HL-60 (cell line): Measurements from ENCODE around the gene APMAP.

Experiments used
- DNase-seq, 2 experiments: peaks; one replicate each; pipeline ENCODE4 v3.0.0-alpha.2; 2010 to 2020; ENCODE audit warnings: low read depth in 1 of 2, low spot score in 1 of 2
- H3K27ac ChIP-seq: fragments of 250-450 bp; sonication (Bioruptor Pico); replicated peaks from 2 replicates; pipeline ENCODE4 v1.5.1; 2020; ENCODE audit warnings: mild to moderate bottlenecking, moderate library complexity
- H3K27me3 ChIP-seq: fragments of 250-450 bp; sonication (Bioruptor Pico); 2 replicates; pipeline ENCODE4 v1.5.1; 2021; ENCODE audit warnings: mild to moderate bottlenecking, moderate library complexity; ENCODE audit not compliant: insufficient read depth, poor library complexity, severe bottlenecking
- H3K4me3 ChIP-seq: replicated peaks from 2 replicates; pipeline ENCODE4 v1.5.1; 2011; ENCODE audit warnings: mild to moderate bottlenecking, control low read depth, low read length; ENCODE audit not compliant: insufficient read depth
- GABPA ChIP-seq: IDR thresholded peaks from 2 replicates; pipeline ENCODE4 v1.6.1; 2012; ENCODE audit warnings: low read depth
- POLR2AphosphoS5 ChIP-seq: IDR thresholded peaks from 2 replicates; pipeline ENCODE4 v1.6.1; 2012; ENCODE audit warnings: low read depth
- SPI1 ChIP-seq: IDR thresholded peaks from 2 replicates; pipeline ENCODE4 v1.6.1; 2012; ENCODE audit warnings: low read depth, mild to moderate bottlenecking, borderline replicate concordance
- TF ChIP-seq, protein P1 (sequence below): IDR thresholded peaks from 2 replicates; pipeline ENCODE4 v1.6.1; 2012; ENCODE audit warnings: low read depth; ENCODE audit not compliant: insufficient replicate concordance
- TF ChIP-seq, protein P2 (sequence below): IDR thresholded peaks from one replicate; pipeline ENCODE4 v1.5.1; 2011; ENCODE audit warnings: low read length, control low read depth, inconsistent platforms; ENCODE audit not compliant: insufficient read depth

APMAP gene

DNA sequence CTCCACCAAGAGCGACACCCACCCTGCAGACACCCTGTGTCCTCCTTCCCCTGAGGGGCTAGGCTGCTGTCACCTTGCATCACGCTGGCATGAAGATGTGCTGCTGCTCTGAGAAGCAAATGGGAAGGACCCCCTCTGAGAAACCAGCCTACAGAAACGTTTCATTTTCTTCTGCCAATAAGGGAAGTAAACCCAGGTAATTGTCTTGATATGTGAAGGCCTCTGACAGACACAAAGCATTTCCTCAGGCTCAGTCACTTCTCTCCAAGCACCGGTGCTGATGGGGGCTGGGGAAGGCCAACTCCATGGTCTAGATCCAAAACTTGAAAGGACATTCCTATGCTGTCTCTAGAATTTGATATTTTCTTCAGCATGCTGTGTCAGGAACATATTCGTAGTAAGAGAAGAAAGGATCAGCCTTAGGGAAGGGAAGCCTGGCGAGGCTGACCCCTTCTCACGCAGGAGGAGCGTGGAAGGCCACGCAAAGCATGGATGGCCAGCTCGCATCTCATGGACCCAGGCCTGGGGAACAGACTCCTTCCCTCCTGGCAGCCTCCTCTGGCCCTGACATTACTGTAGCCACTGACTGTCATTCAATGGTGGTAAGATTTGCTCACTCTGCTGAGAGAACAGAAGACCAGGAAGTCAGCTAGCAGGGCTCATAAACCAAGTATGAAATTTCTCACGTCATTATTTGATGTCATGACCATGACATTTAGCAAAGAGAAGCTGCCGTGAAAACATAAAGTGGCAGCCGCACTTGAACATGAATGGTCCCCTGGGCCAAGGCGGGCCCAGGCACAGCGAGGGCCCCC lies 44.9 kb upstream of the APMAP start:
- H3K27me3 ChIP-seq = no peaks in the 10 kb centered on the region
- TF ChIP-seq POLR2AphosphoS5 = no peak
- no peak for TF ChIP-seq GABPA
- TF ChIP-seq, protein P1, sequence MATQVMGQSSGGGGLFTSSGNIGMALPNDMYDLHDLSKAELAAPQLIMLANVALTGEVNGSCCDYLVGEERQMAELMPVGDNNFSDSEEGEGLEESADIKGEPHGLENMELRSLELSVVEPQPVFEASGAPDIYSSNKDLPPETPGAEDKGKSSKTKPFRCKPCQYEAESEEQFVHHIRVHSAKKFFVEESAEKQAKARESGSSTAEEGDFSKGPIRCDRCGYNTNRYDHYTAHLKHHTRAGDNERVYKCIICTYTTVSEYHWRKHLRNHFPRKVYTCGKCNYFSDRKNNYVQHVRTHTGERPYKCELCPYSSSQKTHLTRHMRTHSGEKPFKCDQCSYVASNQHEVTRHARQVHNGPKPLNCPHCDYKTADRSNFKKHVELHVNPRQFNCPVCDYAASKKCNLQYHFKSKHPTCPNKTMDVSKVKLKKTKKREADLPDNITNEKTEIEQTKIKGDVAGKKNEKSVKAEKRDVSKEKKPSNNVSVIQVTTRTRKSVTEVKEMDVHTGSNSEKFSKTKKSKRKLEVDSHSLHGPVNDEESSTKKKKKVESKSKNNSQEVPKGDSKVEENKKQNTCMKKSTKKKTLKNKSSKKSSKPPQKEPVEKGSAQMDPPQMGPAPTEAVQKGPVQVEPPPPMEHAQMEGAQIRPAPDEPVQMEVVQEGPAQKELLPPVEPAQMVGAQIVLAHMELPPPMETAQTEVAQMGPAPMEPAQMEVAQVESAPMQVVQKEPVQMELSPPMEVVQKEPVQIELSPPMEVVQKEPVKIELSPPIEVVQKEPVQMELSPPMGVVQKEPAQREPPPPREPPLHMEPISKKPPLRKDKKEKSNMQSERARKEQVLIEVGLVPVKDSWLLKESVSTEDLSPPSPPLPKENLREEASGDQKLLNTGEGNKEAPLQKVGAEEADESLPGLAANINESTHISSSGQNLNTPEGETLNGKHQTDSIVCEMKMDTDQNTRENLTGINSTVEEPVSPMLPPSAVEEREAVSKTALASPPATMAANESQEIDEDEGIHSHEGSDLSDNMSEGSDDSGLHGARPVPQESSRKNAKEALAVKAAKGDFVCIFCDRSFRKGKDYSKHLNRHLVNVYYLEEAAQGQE = no peak
- TF ChIP-seq SPI1 = no peak
- TF ChIP-seq, protein P2, sequence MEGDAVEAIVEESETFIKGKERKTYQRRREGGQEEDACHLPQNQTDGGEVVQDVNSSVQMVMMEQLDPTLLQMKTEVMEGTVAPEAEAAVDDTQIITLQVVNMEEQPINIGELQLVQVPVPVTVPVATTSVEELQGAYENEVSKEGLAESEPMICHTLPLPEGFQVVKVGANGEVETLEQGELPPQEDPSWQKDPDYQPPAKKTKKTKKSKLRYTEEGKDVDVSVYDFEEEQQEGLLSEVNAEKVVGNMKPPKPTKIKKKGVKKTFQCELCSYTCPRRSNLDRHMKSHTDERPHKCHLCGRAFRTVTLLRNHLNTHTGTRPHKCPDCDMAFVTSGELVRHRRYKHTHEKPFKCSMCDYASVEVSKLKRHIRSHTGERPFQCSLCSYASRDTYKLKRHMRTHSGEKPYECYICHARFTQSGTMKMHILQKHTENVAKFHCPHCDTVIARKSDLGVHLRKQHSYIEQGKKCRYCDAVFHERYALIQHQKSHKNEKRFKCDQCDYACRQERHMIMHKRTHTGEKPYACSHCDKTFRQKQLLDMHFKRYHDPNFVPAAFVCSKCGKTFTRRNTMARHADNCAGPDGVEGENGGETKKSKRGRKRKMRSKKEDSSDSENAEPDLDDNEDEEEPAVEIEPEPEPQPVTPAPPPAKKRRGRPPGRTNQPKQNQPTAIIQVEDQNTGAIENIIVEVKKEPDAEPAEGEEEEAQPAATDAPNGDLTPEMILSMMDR = no peak
- no peak for DNase-seq
- H3K27ac ChIP-seq = no peak overlapping the region
- no peak overlapping the region for H3K4me3 ChIP-seq

DNA sequence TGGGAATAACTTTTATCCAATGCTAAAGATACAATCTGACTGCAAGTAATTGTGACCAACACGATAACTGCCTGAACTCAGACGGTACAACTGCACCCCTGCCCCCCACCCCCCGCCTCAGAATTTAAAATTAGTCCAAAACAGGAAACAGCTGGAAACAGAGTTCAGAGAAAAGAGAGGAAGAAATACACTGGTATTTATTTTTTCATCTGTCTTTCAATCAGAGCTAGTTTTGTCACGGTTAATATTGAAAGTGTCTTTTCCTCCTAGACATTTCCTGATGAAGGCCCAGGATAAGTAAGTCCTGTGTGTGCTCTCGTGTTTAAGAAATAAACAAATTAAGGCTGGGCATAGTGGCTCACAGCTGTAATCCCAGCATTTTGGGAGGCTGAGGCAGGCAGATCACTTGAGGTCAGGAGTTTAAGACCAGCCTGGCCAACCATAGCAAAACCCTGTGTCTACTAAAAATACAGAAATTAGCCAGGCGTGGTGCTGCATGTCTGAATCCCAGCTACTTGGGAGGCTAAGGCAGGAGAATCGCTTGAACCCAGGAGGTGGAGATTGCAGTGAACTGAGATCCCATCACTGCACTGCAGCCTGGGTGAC lies 43.9 kb upstream of the APMAP start:
- Histone ChIP-seq H3K27ac (no peak overlapping the region), H3K27me3 (no peaks in the 10 kb centered on the region), H3K4me3 (no peak overlapping the region)
- DNase-seq = no peak
- TF ChIP-seq GABPA (no peak), SPI1 (no peak), POLR2AphosphoS5 (no peak)
- TF ChIP-seq, protein P2 = no peak
- TF ChIP-seq, protein P1 = no peak

DNA sequence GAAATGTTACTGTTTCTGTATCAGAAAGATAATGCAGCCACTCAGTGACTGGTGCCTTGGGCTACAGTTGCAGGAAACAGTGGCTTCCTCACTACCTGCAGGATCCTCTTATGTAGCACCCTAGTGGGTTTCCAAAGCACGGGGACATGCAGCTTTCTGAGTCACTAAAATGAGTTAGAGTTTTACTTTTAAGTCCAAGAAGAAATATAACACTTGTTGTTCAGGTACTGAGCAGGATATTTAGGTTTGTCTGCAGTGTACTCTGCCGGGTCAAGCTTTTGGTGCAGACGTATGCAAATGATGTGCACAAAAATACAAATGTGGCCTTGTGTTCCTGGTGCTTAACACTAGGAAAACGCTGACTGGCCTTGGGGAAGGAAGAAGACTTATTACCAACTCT lies 43.4 kb upstream of the APMAP start:
- no peak for DNase-seq
- H3K27me3 ChIP-seq = no peaks in the 10 kb centered on the region
- no peak overlapping the region for H3K27ac ChIP-seq

More for the DNA sequence above, 43.4 kb upstream of the APMAP start:
- no peak overlapping the region for H3K4me3 ChIP-seq
- TF ChIP-seq GABPA (no peak), SPI1 (no peak; the same call in 1 of the 2 replicates), POLR2AphosphoS5 (no peak)
- TF ChIP-seq, protein P1 = no peak
- TF ChIP-seq, protein P2 = no peak
